ENCODE measurements around the gene OR1I1.

The OR1I1 gene

DNA sequence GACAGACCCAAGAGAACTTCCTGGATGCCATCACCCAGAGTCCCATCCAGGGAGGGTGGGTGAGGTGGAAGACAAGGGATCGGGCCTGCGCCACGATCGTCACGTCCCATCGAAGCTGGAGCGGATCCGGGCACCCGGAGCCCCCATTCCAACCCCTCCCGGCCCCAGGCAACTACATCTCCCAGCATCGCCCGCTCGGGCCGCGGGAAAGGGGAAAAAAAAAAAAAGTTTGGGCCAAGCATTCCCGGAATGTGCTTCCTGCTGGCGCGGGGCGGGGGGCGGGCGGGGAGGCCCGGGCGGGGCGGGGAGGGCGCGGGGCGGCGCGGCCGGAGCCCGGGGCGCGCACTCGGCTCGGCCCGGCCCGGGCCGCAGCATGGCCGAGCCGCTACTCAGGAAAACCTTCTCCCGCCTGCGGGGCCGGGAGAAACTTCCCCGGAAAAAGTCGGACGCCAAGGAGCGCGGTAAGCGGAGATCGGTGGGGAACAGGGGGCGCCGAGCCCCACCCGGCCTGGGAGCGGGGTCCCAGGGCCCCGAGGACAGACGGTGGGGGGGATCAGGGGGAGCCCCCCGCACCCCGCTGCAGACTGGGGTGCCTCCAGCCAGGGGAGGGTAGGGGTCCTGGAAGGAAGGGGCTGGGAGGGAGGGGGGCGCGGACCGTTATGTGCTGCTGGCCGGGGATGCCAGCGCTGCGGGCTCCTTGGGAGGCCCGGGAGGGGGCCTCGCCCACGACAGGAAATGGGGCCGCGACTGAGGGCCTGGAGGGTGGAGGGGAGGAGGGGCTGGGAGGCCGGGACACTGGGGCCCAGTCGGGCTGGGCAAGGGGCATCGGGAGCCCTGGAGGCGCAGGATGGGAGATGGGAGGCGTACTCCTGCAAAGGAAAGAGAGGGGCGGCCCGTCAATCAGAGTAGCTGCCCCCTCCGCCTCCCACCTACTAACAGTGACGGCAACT lies 25.3 kb downstream of the OR1I1 start, which contains the start of gene SYDE1:
Gene SYDE1, plus strand, starts transcription at position 341 of the 950 bp plus-strand sequence. Its CDS starts 33 bp downstream, at position 374.
- H3K4me3 ChIP-seq (ENCODE audit: low read depth, low read length) = no peak within 1 kb of the TSS
- DNase-seq (ENCODE audit: low read depth) = no peak
- TF ChIP-seq, protein P1, sequence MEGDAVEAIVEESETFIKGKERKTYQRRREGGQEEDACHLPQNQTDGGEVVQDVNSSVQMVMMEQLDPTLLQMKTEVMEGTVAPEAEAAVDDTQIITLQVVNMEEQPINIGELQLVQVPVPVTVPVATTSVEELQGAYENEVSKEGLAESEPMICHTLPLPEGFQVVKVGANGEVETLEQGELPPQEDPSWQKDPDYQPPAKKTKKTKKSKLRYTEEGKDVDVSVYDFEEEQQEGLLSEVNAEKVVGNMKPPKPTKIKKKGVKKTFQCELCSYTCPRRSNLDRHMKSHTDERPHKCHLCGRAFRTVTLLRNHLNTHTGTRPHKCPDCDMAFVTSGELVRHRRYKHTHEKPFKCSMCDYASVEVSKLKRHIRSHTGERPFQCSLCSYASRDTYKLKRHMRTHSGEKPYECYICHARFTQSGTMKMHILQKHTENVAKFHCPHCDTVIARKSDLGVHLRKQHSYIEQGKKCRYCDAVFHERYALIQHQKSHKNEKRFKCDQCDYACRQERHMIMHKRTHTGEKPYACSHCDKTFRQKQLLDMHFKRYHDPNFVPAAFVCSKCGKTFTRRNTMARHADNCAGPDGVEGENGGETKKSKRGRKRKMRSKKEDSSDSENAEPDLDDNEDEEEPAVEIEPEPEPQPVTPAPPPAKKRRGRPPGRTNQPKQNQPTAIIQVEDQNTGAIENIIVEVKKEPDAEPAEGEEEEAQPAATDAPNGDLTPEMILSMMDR (IDR thresholded peaks at IDR 0.05; ENCODE audit: low read depth, low read length, missing control alignments) = no peak

DNA sequence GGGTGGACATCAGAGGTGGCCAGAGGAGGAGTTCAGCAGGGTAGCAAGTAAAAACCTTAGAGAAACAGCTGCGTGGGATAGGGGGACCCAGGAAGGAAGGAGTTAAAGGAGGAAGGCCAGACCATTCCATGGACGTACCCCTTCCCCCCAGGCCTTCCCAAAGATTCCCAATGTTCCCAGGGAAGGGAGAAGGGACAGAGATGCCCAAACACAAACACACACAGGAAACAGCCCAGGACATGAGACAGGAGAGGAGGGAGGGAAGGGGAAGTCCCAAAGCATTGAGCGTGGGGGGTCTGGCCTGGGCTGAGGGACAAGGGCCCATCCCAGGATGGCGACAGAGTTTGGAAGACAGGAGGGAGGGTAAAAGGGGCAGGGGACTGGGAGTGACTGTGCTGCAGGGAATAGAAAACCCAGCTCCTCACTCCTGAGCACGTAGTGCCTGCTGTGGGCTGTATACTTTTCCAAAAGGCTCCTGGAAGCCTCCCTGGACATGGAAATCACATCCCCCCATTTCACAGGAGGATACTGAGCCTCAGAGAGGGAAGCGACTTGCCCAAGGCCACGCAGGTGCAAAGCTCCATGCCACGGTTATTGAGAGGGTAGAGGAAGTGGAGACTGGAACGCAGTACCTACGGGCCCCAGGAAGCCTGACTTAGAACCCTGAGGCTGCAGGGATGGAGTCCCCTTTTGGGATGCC lies 26.3 kb downstream of the OR1I1 start:
- no peak overlapping the region for H3K4me3 ChIP-seq (ENCODE audit: low read depth, low read length)
- TF ChIP-seq, protein P1 (IDR thresholded peaks at IDR 0.05; ENCODE audit: low read depth, low read length, missing control alignments) = no peak
- no peak for DNase-seq (ENCODE audit: low read depth)

DNA sequence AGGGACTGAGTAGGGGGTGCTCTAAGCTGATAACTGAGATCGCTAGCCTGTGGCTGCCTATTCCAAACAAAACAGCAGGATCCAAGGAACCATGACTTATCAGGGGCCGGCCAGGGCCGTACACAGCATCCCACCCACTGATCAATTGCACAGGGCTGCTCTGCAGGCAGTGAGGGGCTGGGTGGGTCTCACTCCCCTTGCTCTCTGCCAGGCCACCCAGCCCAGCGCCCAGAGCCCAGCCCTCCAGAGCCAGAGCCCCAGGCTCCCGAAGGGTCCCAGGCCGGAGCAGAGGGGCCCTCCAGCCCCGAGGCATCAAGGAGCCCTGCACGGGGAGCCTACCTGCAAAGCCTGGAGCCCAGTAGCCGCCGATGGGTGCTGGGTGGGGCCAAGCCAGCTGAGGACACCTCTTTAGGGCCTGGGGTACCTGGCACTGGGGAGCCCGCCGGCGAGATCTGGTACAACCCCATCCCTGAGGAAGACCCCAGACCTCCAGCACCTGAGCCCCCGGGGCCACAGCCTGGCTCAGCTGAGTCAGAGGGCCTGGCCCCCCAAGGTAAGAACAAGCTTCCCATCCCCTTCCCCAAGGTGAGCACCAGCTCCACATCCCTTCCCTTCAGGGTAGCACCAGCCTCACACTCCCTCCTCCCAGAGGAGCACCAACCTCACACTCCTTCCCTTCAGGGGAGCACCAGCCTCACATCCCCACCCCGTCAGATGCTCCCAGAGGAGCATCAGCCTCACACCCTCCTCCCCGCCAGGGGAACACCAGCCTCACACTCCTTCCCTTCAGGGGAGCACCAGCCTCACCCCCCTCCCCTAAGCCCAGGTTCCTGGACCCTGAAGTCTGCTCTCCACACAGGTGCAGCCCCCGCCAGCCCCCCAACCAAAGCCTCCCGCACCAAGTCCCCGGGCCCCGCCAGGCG lies 27.1 kb downstream of the OR1I1 start:
- TF ChIP-seq, protein P1 (IDR thresholded peaks at IDR 0.05; ENCODE audit: low read depth, low read length, missing control alignments) = no peak
- no peak for DNase-seq (ENCODE audit: low read depth)
- H3K4me3 ChIP-seq (ENCODE audit: low read depth, low read length) = no peak overlapping the region

DNA sequence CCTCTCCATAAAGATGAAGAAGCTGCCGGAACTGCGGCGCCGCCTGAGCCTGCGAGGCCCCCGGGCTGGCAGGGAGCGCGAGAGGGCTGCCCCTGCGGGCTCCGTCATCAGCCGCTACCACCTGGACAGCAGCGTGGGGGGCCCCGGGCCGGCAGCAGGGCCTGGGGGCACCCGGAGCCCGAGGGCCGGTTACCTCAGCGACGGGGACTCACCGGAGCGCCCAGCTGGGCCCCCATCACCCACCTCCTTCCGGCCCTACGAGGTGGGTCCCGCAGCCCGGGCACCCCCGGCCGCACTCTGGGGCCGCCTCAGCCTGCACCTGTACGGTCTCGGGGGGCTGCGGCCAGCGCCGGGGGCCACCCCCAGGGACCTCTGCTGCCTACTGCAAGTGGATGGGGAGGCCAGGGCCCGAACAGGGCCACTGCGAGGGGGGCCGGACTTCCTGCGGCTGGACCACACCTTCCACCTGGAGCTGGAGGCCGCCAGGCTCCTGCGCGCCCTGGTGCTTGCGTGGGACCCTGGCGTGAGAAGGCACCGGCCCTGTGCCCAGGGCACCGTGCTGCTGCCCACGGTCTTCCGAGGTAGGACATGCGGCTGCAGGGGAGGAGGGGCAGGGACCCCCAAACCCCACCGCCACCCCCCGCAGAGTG lies 27.9 kb downstream of the OR1I1 start:
- DNase-seq (ENCODE audit: low read depth) = no peak
- TF ChIP-seq, protein P1 (IDR thresholded peaks at IDR 0.05; ENCODE audit: low read depth, low read length, missing control alignments) = no peak
- H3K4me3 ChIP-seq (ENCODE audit: low read depth, low read length) = no peak overlapping the region

DNA sequence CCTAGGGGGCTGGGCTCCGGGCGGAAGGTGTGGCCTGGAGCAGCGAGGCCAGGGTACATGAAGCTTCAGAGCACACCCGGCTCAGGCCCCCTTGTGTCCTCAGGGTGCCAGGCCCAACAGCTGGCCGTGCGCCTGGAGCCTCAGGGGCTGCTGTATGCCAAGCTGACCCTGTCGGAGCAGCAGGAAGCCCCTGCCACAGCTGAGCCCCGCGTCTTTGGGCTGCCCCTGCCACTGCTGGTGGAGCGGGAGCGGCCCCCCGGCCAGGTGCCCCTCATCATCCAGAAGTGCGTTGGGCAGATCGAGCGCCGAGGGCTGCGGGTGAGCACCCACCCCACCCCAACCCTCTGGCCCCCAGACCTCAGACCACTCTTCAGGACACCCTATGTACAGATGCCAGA lies 28.4 kb downstream of the OR1I1 start:
- no peak for DNase-seq (ENCODE audit: low read depth)
- H3K4me3 ChIP-seq (ENCODE audit: low read depth, low read length) = no peak overlapping the region
- TF ChIP-seq, protein P1 (IDR thresholded peaks at IDR 0.05; ENCODE audit: low read depth, low read length, missing control alignments) = no peak

DNA sequence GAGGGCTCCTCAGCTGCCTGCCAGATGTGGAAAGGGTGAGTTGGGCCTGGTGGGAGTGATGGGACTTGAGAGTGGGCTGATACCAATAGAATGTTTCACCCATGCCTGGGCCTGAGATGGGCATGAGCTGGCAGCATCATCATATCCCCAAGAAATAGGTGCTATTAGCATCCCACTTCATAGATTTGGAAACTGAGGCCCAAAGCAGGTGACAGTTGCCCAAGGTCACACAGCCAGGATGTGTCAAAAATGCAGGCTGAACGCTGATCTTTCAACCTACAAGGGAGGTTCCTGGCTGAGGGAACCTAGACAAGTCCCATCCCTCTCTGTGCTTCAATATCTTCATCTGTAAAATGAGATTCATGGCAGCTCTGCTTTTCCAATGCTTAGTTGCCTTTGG lies 29.7 kb downstream of the OR1I1 start:
- DNase-seq (ENCODE audit: low read depth) = no peak
- TF ChIP-seq, protein P1 (IDR thresholded peaks at IDR 0.05; ENCODE audit: low read depth, low read length, missing control alignments) = no peak
- no peak overlapping the region for H3K4me3 ChIP-seq (ENCODE audit: low read depth, low read length)

Measured in GM12864 (cell line).